Activated naive CD8-positive, alpha-beta T cell treated with anti-CD3 and anti-CD28 coated beads, Interleukin-2, amount 50 U/mL, for 24 hours (primary cell): Measurements from ENCODE around the gene ADAP1.
"Not testable (repeated sequence)": the region's sequence is repeated elsewhere in the genome, so short reads cannot be mapped to it uniquely, and the experiment has no call there.

Experiments
- ATAC-seq: fragments of 150-1000 bp; cut with Tn5 transposase; one replicate; pipeline ENCODE4 v1.10.0; 2021
- DNase-seq: peaks from one replicate; pipeline ENCODE4 v3.0.0; 2021
- H3K27ac Mint-ChIP-seq: one replicate; pipeline ENCODE4 v1.8.0; 2021; ENCODE audit warnings: mild to moderate bottlenecking, mixed read lengths
- H3K27me3 Mint-ChIP-seq: one replicate; pipeline ENCODE4 v1.8.0; 2021; ENCODE audit warnings: mixed read lengths
- H3K36me3 Mint-ChIP-seq: one replicate; pipeline ENCODE4 v1.8.0; 2021; ENCODE audit warnings: low read depth, mixed read lengths
- H3K4me1 Mint-ChIP-seq: one replicate; pipeline ENCODE4 v1.8.0; 2021; ENCODE audit warnings: mixed read lengths
- H3K4me3 Mint-ChIP-seq: one replicate; pipeline ENCODE4 v1.8.0; 2021; ENCODE audit warnings: mild to moderate bottlenecking, moderate library complexity, mixed read lengths
- H3K9me3 Mint-ChIP-seq: one replicate; pipeline ENCODE4 v1.8.0; 2021; ENCODE audit warnings: mixed read lengths

ADAP1 gene

GRCh38 chr7:959740-960139 lies 5.3 kb upstream of the ADAP1 start:
- not testable (repeated sequence) for H3K27me3 Mint-ChIP-seq, H3K4me3 Mint-ChIP-seq, DNase-seq, ATAC-seq, H3K27ac Mint-ChIP-seq, H3K9me3 Mint-ChIP-seq, H3K36me3 Mint-ChIP-seq
- H3K4me1 Mint-ChIP-seq = peaks cover 11% of the 10 kb centered on the region

GRCh38 chr7:959271-959670 lies 4.8 kb upstream of the ADAP1 start:
- ATAC-seq = no peak
- no peaks in the 10 kb centered on the region for H3K36me3 Mint-ChIP-seq
- H3K27ac Mint-ChIP-seq = no peak overlapping the region
- peaks cover 10% of the 10 kb centered on the region for H3K4me1 Mint-ChIP-seq
- no peak for DNase-seq
- H3K9me3 Mint-ChIP-seq = no peaks in the 10 kb centered on the region
- no peak overlapping the region for H3K4me3 Mint-ChIP-seq
- H3K27me3 Mint-ChIP-seq = peaks cover 6% of the 10 kb centered on the region

GRCh38 chr7:958221-959200 lies 4.0 kb upstream of the ADAP1 start:
- H3K4me1 Mint-ChIP-seq = peaks cover 5% of the 10 kb centered on the region

GRCh38 chr7:957418-958220 lies 3.1 kb upstream of the ADAP1 start:
- Mint-ChIP-seq H3K36me3 (no peaks in the 10 kb centered on the region), H3K27ac (no peak overlapping the region), H3K9me3 (no peaks in the 10 kb centered on the region), H3K27me3 (peaks cover 6% of the 10 kb centered on the region), H3K4me1 (peaks cover 4% of the 10 kb centered on the region), H3K4me3 (no peak overlapping the region)
- no peak for DNase-seq
- no peak for ATAC-seq

More at GRCh38 chr7:958221-959200, 4.0 kb upstream of the ADAP1 start:
- H3K27me3 Mint-ChIP-seq = peaks cover 6% of the 10 kb centered on the region
- H3K27ac Mint-ChIP-seq = no peak overlapping the region
- ATAC-seq (no peak), DNase-seq (no peak)
- no peaks in the 10 kb centered on the region for H3K9me3 Mint-ChIP-seq
- H3K4me3 Mint-ChIP-seq = no peak overlapping the region
- no peaks in the 10 kb centered on the region for H3K36me3 Mint-ChIP-seq

GRCh38 chr7:956031-956430 lies 1.6 kb upstream of the ADAP1 start:
- H3K4me1 Mint-ChIP-seq = peaks cover 7% of the 10 kb centered on the region
- H3K9me3 Mint-ChIP-seq = no peaks in the 10 kb centered on the region
- ATAC-seq (no peak), DNase-seq (no peak)
- no peaks in the 10 kb centered on the region for H3K36me3 Mint-ChIP-seq
- no peak overlapping the region for H3K27ac Mint-ChIP-seq
- peaks cover 6% of the 10 kb centered on the region for H3K27me3 Mint-ChIP-seq
- H3K4me3 Mint-ChIP-seq = peak overlapping the region; percentile 32

GRCh38 chr7:953547-954327 lies 743 bp downstream of the ADAP1 start:
- Mint-ChIP-seq H3K36me3 (peaks cover 13% of the 10 kb centered on the region), H3K27me3 (peaks cover 6% of the 10 kb centered on the region), H3K4me3 (peak overlapping the region; percentile 55), H3K4me1 (peaks cover 19% of the 10 kb centered on the region), H3K9me3 (no peaks in the 10 kb centered on the region), H3K27ac (no peak overlapping the region)
- DNase-seq = peak; percentile 28
- ATAC-seq = peak; percentile 9

- H3K4me1 Mint-ChIP-seq = peaks cover 21% of the 10 kb centered on the region
- H3K27ac Mint-ChIP-seq = no peak overlapping the region
- no peak for ATAC-seq
- H3K36me3 Mint-ChIP-seq = peaks cover 13% of the 10 kb centered on the region
- peaks cover 6% of the 10 kb centered on the region for H3K27me3 Mint-ChIP-seq
- H3K4me3 Mint-ChIP-seq = peak overlapping the region; percentile 55
- no peak for DNase-seq
- no peaks in the 10 kb centered on the region for H3K9me3 Mint-ChIP-seq
These were observed 1.7 kb downstream of the ADAP1 start for GRCh38 chr7:952548-953441.

GRCh38 chr7:951881-952547 lies 2.5 kb downstream of the ADAP1 start:
- Mint-ChIP-seq H3K27me3 (peaks cover 6% of the 10 kb centered on the region), H3K4me1 (peaks cover 21% of the 10 kb centered on the region), H3K9me3 (no peaks in the 10 kb centered on the region), H3K27ac (no peak overlapping the region), H3K4me3 (peak overlapping the region; percentile 55), H3K36me3 (peaks cover 13% of the 10 kb centered on the region)
- no peak for ATAC-seq
- DNase-seq = no peak

- ATAC-seq = no peak
- DNase-seq = no peak
- Mint-ChIP-seq H3K27ac (peak overlapping the region; percentile 39), H3K9me3 (no peaks in the 10 kb centered on the region), H3K4me3 (no peak overlapping the region), H3K36me3 (peaks cover 13% of the 10 kb centered on the region), H3K27me3 (no peaks in the 10 kb centered on the region), H3K4me1 (peaks cover 17% of the 10 kb centered on the region)
These were observed 5.2 kb downstream of the ADAP1 start for GRCh38 chr7:949021-949934.

- no peak for ATAC-seq
- Mint-ChIP-seq H3K9me3 (no peaks in the 10 kb centered on the region), H3K27ac (no peak overlapping the region), H3K36me3 (peaks cover 13% of the 10 kb centered on the region), H3K27me3 (no peaks in the 10 kb centered on the region), H3K4me1 (peaks cover 17% of the 10 kb centered on the region), H3K4me3 (no peak overlapping the region)
- no peak for DNase-seq
These were observed 6.9 kb downstream of the ADAP1 start for GRCh38 chr7:947391-948210.

GRCh38 chr7:946256-946996 lies 8.1 kb downstream of the ADAP1 start:
- peaks cover 22% of the 10 kb centered on the region for H3K4me1 Mint-ChIP-seq
- no peak overlapping the region for H3K4me3 Mint-ChIP-seq
- DNase-seq (no peak), ATAC-seq (no peak)
- no peaks in the 10 kb centered on the region for H3K27me3 Mint-ChIP-seq
- peaks cover 5% of the 10 kb centered on the region for H3K9me3 Mint-ChIP-seq
- H3K36me3 Mint-ChIP-seq = peaks cover 18% of the 10 kb centered on the region
- no peak overlapping the region for H3K27ac Mint-ChIP-seq
